ENCODE data around the gene LSM14B.

Gene LSM14B

GRCh38 chr20:62151225-62151624 is 28.9 kb downstream of the LSM14B start:
- H3K4me3 ChIP-seq (ENCODE audit: low read depth, low read length): no peak overlapping the region
- TF ChIP-seq CTCF (IDR thresholded peaks at IDR 0.05; ENCODE audit: insufficient read depth, low read length, missing control alignments): no peak
- no peak for DNase-seq (ENCODE audit: low read depth, low spot score)
- ChIA-PET POLR2A (no interaction called here), CTCF (interaction anchor here (0.9 kb wide), 1 partner anchor 141 kb away, joined by 3 read pairs; no protein-coding TSS in a partner anchor)

- no peak for DNase-seq (ENCODE audit: low read depth, low spot score)
- ChIA-PET CTCF (interaction anchor here (0.9 to 1.7 kb wide), 3 partner anchors 14 to 142 kb away, joined by 3 to 6 read pairs (median 3); no protein-coding TSS in a partner anchor), POLR2A (no interaction called here)
- no peak overlapping the region for H3K4me3 ChIP-seq (ENCODE audit: low read depth, low read length)
- TF ChIP-seq CTCF (IDR thresholded peaks at IDR 0.05; ENCODE audit: insufficient read depth, low read length, missing control alignments): no peak
These were observed 29.6 kb downstream of the LSM14B start for GRCh38 chr20:62151835-62152364.

- ChIA-PET CTCF (interaction anchor here (0.9 to 4.4 kb wide), 8 partner anchors 8 to 145 kb away, joined by 3 to 36 read pairs (median 4); no protein-coding TSS in a partner anchor), POLR2A (no interaction called here)
- TF ChIP-seq CTCF (IDR thresholded peaks at IDR 0.05; ENCODE audit: insufficient read depth, low read length, missing control alignments): no peak
- no peak overlapping the region for H3K4me3 ChIP-seq (ENCODE audit: low read depth, low read length)
- no peak for DNase-seq (ENCODE audit: low read depth, low spot score)
These were observed 33.4 kb downstream of the LSM14B start for GRCh38 chr20:62155428-62156253.

GRCh38 chr20:62156254-62156556 is 33.9 kb downstream of the LSM14B start:
- TF ChIP-seq CTCF (IDR thresholded peaks at IDR 0.05; ENCODE audit: insufficient read depth, low read length, missing control alignments): no peak
- POLR2A ChIA-PET: no interaction called here
- CTCF ChIA-PET: interaction anchor here (0.6 to 4.4 kb wide), 15 partner anchors 9 to 145 kb away, joined by 3 to 36 read pairs (median 4); no protein-coding TSS in a partner anchor
- no peak for DNase-seq (ENCODE audit: low read depth, low spot score)
- H3K4me3 ChIP-seq (ENCODE audit: low read depth, low read length): no peak overlapping the region

- POLR2A ChIA-PET: no interaction called here
- TF ChIP-seq CTCF (IDR thresholded peaks at IDR 0.05; ENCODE audit: insufficient read depth, low read length, missing control alignments): peak; percentile 85
- CTCF ChIA-PET: interaction anchor here (0.6 to 4.4 kb wide), 15 partner anchors 10 to 146 kb away, joined by 3 to 36 read pairs (median 4); no protein-coding TSS in a partner anchor
- no peak overlapping the region for H3K4me3 ChIP-seq (ENCODE audit: low read depth, low read length)
- DNase-seq (ENCODE audit: low read depth, low spot score): no peak
These were observed 34.5 kb downstream of the LSM14B start for GRCh38 chr20:62156592-62157386.
